Fibroblast of pulmonary artery (primary cell): ENCODE measurements around the gene ZFP92.

Experiments
- DNase-seq: peaks from one replicate; pipeline ENCODE4 v3.0.0-alpha.2; 2010; ENCODE audit warnings: low read depth
- H3K4me3 ChIP-seq: replicated peaks from 2 replicates; pipeline ENCODE4 v1.5.1; 2011; ENCODE audit warnings: low read depth, mild to moderate bottlenecking, control low read depth, low read length, moderate library complexity
- TF ChIP-seq, protein P1 (sequence below): IDR thresholded peaks from 2 replicates; pipeline ENCODE4 v1.5.1; 2011; ENCODE audit warnings: mild to moderate bottlenecking, control low read depth, low read length, inconsistent platforms; ENCODE audit errors: missing control alignments

The ZFP92 gene

DNA sequence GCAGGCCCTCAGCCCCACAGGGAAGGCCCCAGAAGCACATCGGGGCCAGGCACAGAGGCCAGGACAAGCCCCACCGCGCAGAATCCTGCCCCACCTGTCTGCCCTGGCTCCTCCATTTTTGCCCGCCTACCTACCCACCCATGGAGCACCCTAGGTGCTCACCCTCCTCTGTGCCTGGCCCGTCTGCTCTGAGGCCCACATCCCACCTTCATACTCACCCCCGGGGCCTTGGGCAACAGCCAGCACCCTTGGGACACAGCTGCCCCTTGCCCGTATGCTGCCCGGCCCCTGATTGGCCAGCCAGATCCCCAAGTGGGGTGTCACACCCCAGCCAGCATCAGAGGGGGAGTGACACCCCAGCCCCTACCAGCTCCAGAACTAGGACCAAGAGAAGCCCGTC, 45.4 kb downstream of the ZFP92 start:
- no peak overlapping the region for H3K4me3 ChIP-seq
- TF ChIP-seq, protein P1, sequence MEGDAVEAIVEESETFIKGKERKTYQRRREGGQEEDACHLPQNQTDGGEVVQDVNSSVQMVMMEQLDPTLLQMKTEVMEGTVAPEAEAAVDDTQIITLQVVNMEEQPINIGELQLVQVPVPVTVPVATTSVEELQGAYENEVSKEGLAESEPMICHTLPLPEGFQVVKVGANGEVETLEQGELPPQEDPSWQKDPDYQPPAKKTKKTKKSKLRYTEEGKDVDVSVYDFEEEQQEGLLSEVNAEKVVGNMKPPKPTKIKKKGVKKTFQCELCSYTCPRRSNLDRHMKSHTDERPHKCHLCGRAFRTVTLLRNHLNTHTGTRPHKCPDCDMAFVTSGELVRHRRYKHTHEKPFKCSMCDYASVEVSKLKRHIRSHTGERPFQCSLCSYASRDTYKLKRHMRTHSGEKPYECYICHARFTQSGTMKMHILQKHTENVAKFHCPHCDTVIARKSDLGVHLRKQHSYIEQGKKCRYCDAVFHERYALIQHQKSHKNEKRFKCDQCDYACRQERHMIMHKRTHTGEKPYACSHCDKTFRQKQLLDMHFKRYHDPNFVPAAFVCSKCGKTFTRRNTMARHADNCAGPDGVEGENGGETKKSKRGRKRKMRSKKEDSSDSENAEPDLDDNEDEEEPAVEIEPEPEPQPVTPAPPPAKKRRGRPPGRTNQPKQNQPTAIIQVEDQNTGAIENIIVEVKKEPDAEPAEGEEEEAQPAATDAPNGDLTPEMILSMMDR, result no peak
- DNase-seq, result no peak

DNA sequence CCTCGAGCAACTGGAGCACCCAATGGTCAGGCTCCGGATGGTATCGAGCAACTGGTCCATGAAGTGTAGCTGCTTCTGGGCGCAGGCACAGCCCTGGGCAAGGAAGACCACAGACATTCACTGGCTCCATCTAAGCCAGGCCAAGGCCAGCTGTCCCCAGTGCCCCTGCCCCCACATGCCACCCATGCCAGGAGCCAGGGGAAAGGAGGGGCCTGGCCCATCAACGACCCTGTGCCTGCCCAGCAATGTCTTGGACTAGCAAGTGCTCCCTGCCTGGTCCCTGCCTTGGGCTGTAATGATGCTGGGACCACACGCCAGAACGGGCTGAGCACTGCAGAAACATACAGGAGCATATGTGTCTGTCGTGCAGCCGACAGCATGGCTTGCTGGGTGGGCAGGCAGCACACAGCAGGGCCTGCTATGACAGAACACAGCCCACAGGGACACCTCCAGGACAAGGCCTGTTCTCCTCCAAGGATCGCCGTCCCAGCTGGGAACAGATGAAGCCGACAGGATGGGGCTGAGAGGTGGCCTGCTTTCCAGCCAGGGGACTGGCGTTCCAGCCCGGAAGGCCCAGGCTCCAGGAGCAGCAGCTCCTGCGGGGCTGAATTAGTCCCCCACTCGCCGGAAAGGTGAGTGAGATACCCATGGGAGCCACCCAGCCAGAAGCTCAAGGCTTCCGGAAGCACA, 46.0 kb downstream of the ZFP92 start:
- no peak overlapping the region for H3K4me3 ChIP-seq
- no peak for DNase-seq
- TF ChIP-seq, protein P1, result no peak

DNA sequence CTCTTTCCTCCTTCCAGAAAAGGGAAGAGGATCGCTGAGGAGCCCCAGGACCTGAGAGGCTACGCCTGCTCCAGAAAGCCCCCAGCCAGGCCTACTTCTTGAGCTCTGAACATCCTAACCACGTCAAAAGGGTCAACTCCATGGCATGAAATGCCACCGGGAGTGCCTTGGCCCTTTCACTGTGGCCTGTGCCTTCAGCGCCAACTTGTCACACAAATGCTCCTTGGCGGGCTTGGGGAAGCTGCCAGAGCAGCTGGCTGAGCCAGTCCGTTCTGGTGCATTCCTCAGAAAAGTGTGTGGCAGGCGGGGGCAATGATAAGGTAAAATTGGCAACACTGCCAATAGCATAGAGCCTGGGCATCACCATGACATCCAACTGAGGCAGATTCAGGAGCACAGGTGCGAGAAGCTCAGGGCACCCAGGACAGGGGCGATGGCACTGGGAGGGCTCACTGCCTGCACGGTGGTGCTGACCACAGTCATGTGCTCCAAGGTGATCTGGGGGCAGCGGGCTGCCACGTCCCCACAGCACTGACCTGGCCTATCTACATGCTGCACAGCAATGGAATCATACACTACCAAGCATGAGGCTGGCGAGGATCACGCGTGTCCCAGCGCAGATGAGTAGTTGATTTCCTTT, 46.7 kb downstream of the ZFP92 start:
- TF ChIP-seq, protein P1, result no peak
- H3K4me3 ChIP-seq, result no peak overlapping the region
- no peak for DNase-seq

DNA sequence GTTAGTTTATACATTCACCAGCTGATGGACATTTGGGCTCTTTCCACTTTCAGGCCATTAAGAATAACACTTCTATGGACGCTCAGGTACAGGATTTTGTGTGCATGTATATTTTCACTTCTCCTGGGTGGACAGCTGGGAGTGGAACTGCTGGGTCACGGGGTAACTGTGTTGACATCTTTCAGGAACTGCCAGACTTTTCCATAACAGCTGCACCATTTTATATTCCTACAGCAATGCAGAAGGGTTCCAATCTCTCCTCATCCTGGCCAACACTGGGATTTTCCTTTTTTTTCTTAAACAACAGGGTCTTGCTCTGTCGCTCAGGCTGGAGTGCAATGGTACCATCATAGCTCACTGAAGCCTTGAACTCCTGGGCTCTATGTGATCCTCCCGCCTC, 47.2 kb downstream of the ZFP92 start:
- no peak for DNase-seq
- TF ChIP-seq, protein P1, result no peak
- no peak overlapping the region for H3K4me3 ChIP-seq

DNA sequence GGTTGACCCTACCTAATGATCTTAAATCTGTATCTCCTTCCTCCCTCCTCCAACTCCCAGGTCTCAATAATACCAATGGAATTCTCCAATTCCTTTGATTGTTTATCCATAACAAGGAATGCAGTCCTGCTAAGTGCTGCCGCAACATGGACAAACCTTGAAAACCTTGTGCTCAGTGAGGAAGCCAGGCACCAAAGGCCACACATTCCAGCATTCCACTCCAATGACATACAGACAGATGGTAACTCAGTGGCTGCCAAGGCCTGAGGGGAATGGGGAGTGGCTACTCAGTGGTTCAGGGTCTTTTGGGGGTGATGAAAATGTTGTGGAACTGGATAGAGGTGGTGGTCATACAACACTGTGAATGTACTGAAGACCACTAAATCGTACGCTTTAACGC, 48.7 kb downstream of the ZFP92 start:
- H3K4me3 ChIP-seq, result no peak overlapping the region
- TF ChIP-seq, protein P1, result no peak
- peak; percentile 55 for DNase-seq

DNA sequence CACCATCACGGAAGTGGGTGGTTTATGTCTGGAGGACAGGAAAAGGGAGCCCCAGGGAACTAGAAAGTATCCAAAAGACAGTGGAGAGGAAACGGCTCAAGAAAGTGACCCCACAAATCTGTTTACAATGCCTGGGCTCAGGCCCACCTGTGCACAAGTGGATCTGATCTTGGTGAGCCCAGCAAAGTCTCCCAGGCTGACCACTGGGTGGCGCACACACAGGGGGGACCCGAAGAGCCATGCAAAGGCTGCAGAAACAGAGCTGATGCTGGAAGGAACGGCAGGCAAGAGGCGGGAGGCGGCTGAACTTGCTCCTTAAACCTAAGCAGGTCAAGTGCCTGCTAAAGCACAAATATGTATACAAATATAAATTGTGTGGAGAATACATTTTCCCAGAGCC, 49.6 kb downstream of the ZFP92 start:
- TF ChIP-seq, protein P1, result peak; percentile 60
- no peak overlapping the region for H3K4me3 ChIP-seq
- DNase-seq, result peak; percentile 55
